ENCODE measurements around the gene UPK2.

Gene UPK2

GRCh38 chr11:118922745-118923627, 33.1 kb upstream of the UPK2 start:
- Histone ChIP-seq H3K9me3 (ENCODE audit: control insufficient read depth, low read length) (no peaks in the 10 kb centered on the region), H3K4me2 (ENCODE audit: low read length) (peak overlapping the region; percentile 91), H3K79me2 (peaks cover 4% of the 10 kb centered on the region), H3K27ac (no peak overlapping the region), H3K27me3 (ENCODE audit: control insufficient read depth, insufficient read depth, low read length) (no peaks in the 10 kb centered on the region), H2AFZ (no peak overlapping the region), H3K9ac (no peak overlapping the region), H3K4me1 (peaks cover 36% of the 10 kb centered on the region), H3K4me3 (ENCODE audit: low read depth, low read length) (peak overlapping the region; percentile 47), H3K36me3 (ENCODE audit: control insufficient read depth, insufficient read depth, low read length) (no peaks in the 10 kb centered on the region)
- TF ChIP-seq CTCF (IDR thresholded peaks at IDR 0.05): no peak

GRCh38 chr11:118923721-118924587, 32.1 kb upstream of the UPK2 start:
- no peak overlapping the region for H3K27ac ChIP-seq
- H3K4me1 ChIP-seq: peaks cover 33% of the 10 kb centered on the region
- peak overlapping the region; percentile 73 for H3K4me3 ChIP-seq (ENCODE audit: low read depth, low read length)
- H3K4me2 ChIP-seq (ENCODE audit: low read length): peak overlapping the region; percentile 91
- H3K9ac ChIP-seq: no peak overlapping the region
- H3K36me3 ChIP-seq (ENCODE audit: control insufficient read depth, insufficient read depth, low read length): no peaks in the 10 kb centered on the region
- no peak overlapping the region for H2AFZ ChIP-seq
- H3K79me2 ChIP-seq: peaks cover 4% of the 10 kb centered on the region
- no peak for TF ChIP-seq CTCF (IDR thresholded peaks at IDR 0.05)
- H3K9me3 ChIP-seq (ENCODE audit: control insufficient read depth, low read length): no peaks in the 10 kb centered on the region
- no peaks in the 10 kb centered on the region for H3K27me3 ChIP-seq (ENCODE audit: control insufficient read depth, insufficient read depth, low read length)

- no peaks in the 10 kb centered on the region for H3K36me3 ChIP-seq (ENCODE audit: control insufficient read depth, insufficient read depth, low read length)
- peak overlapping the region; percentile 91 for H3K4me2 ChIP-seq (ENCODE audit: low read length)
- no peak for TF ChIP-seq CTCF (IDR thresholded peaks at IDR 0.05)
- peak overlapping the region; percentile 69 for H2AFZ ChIP-seq
- H3K27ac ChIP-seq: peak overlapping the region; percentile 44
- peak overlapping the region; percentile 73 for H3K4me3 ChIP-seq (ENCODE audit: low read depth, low read length)
- H3K9me3 ChIP-seq (ENCODE audit: control insufficient read depth, low read length): no peaks in the 10 kb centered on the region
- H3K27me3 ChIP-seq (ENCODE audit: control insufficient read depth, insufficient read depth, low read length): no peaks in the 10 kb centered on the region
- peaks cover 4% of the 10 kb centered on the region for H3K79me2 ChIP-seq
- peaks cover 28% of the 10 kb centered on the region for H3K4me1 ChIP-seq
- H3K9ac ChIP-seq: peak overlapping the region; percentile 67
These were observed 31.2 kb upstream of the UPK2 start for GRCh38 chr11:118924591-118925585.

GRCh38 chr11:118927554-118928100, 28.5 kb upstream of the UPK2 start:
- Histone ChIP-seq H3K4me2 (ENCODE audit: low read length) (peak overlapping the region; percentile 94), H3K36me3 (ENCODE audit: control insufficient read depth, insufficient read depth, low read length) (no peaks in the 10 kb centered on the region), H3K79me2 (peaks cover 4% of the 10 kb centered on the region), H3K9me3 (ENCODE audit: control insufficient read depth, low read length) (no peaks in the 10 kb centered on the region), H3K4me1 (peaks cover 8% of the 10 kb centered on the region), H3K4me3 (ENCODE audit: low read depth, low read length) (peak overlapping the region; percentile 81), H2AFZ (peak overlapping the region; percentile 88), H3K27me3 (ENCODE audit: control insufficient read depth, insufficient read depth, low read length) (no peaks in the 10 kb centered on the region), H3K9ac (no peak overlapping the region), H3K27ac (peak overlapping the region; percentile 93)
- no peak for TF ChIP-seq CTCF (IDR thresholded peaks at IDR 0.05)

Data from parathyroid adenoma (tissue), 2 donors.